22Rv1 (cell line): ENCODE data around the gene METAP1.

Source experiments
- H3K27ac ChIP-seq: fragments of 450-650 bp; 2 replicates; pipeline ENCODE4 v1.5.1; 2017
- ZFX ChIP-seq: fragments of 450-650 bp; IDR thresholded peaks from 2 replicates; pipeline ENCODE4 v1.6.1; 2017; ENCODE audit warnings: antibody characterized with exemption, borderline replicate concordance
- TF ChIP-seq, protein P1 (sequence below): fragments of 450-650 bp; IDR thresholded peaks from 2 replicates; pipeline ENCODE4 v1.5.1; 2017; ENCODE audit warnings: mild to moderate bottlenecking

METAP1 gene

GRCh38 chr4:98961770-98962169 lies 33.8 kb upstream of the METAP1 start:
- no peak overlapping the region for H3K27ac ChIP-seq
- TF ChIP-seq ZFX, result no peak
- TF ChIP-seq, protein P1, sequence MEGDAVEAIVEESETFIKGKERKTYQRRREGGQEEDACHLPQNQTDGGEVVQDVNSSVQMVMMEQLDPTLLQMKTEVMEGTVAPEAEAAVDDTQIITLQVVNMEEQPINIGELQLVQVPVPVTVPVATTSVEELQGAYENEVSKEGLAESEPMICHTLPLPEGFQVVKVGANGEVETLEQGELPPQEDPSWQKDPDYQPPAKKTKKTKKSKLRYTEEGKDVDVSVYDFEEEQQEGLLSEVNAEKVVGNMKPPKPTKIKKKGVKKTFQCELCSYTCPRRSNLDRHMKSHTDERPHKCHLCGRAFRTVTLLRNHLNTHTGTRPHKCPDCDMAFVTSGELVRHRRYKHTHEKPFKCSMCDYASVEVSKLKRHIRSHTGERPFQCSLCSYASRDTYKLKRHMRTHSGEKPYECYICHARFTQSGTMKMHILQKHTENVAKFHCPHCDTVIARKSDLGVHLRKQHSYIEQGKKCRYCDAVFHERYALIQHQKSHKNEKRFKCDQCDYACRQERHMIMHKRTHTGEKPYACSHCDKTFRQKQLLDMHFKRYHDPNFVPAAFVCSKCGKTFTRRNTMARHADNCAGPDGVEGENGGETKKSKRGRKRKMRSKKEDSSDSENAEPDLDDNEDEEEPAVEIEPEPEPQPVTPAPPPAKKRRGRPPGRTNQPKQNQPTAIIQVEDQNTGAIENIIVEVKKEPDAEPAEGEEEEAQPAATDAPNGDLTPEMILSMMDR, result no peak

- TF ChIP-seq, protein P1, result no peak
- no peak for TF ChIP-seq ZFX
- H3K27ac ChIP-seq, result no peak overlapping the region
Measured at GRCh38 chr4:98963538-98964433, 31.7 kb upstream of the METAP1 start.

DNA sequence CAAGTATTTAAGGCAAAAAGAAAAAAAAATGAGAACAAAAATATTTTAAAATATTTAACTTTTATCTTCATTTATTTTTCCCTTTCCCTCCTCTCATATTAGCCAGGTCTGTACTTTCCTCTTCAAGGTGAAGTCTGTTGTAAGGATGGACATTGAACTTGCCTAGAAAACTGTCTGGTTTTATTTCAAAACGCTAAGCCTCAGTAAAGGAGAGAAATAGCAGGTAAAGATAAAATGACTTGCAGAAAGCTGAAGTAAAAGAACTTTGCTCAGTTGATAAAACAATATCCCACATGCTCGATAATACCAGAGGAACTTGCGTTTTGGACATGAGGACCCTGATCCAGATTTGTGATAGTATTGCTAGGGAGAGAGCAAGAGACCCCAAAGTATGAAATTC lies 28.6 kb upstream of the METAP1 start:
- no peak for TF ChIP-seq ZFX
- TF ChIP-seq, protein P1, result no peak

DNA sequence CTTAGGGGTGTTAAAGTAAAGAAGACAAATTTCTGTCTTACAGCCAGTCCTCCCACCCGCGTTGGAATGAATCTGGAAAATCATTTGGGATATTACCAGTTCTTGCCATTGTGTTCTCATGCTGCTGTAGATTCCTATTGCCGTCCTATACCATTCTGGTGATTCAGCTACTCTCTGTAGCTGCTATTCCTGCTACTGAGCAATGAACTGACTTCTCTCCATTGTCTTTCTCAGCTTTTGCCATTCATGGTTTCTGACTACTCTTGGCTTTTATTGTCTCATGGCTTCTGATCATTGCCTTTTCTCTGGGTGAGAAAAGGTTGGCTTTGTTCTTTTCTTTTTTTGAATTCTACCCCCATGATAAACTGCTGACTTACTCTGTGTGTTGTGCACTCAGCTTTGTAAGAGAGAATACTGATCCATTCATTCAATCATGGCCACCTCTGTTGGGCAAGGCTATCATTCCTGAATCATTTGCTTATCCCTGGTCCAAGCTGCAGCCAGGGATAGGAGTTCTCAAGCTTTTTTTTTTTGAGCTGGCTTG lies 27.7 kb upstream of the METAP1 start:
- no peak overlapping the region for H3K27ac ChIP-seq
- TF ChIP-seq, protein P1, result no peak
- no peak for TF ChIP-seq ZFX

More for the DNA sequence above, 28.6 kb upstream of the METAP1 start:
- H3K27ac ChIP-seq, result no peak overlapping the region

DNA sequence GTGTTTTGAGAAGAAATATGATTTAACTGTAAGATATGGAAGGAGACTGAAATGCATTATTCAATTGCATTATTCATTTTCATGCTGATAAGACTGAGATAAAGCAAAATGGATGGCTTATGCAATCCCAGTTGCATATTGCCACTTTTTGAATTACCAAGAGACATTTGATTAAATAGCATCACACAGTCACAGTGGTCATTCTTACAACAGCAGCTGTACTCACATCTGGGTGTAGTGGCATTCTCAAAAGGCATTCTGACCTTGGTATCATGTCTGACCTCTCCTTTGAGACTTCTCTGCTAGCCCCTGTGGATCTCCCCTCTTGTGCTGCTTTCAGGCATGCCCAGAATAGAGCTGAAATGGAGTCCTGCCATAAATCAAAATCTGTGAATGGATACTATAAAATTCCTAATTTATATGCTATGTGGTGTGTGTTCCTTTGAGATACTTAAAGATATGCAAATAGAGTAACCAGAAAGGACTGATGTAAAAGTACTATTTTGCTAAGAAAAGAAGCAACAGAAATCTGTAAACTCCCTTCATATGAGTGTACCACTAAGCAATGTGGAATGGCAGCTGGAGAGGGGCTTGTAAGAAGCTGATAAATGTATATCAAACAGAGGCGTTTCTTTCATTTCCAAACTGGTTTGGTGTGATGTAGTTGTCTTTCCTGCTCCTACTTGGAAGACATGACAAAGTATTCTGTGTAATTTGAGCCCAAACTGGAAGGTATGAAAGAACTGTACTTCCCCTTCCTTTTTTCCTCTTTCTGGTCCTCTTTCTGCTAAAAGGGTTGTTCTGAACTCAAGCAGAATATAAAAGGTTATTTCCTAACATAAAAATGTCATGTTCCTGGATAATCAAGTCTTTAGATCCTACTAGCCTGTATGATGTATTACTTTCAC lies 25.4 kb upstream of the METAP1 start:
- no peak for TF ChIP-seq ZFX
- TF ChIP-seq, protein P1, result no peak
- H3K27ac ChIP-seq, result no peak overlapping the region

DNA sequence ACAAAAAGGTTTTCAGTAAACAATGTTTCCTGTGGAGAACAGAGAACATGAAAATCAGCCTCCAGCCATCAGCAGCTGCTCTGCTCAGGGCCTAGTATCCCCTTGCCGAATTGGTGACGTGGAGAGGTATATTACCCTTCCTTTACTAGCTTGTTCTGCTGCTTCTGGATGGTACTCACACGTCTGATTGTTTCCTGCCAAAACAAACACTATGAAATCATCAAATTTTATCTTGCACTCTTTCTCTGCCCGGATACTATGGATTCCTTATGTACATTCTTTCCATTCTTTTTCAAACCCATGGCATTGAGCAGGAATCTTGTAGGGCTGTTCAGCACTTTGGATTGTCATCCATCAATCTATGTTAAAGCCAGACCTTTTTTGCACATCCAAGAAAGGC lies 18.8 kb upstream of the METAP1 start:
- TF ChIP-seq, protein P1, result no peak
- TF ChIP-seq ZFX, result no peak
- no peak overlapping the region for H3K27ac ChIP-seq
